Effector CD4-positive, alpha-beta T cell (primary cell): ENCODE measurements around the gene CTBP1.

ENCODE experiments used
- DNase-seq: peaks from one replicate; pipeline ENCODE4 v3.0.0-alpha.2; 2020

The CTBP1 gene

DNA sequence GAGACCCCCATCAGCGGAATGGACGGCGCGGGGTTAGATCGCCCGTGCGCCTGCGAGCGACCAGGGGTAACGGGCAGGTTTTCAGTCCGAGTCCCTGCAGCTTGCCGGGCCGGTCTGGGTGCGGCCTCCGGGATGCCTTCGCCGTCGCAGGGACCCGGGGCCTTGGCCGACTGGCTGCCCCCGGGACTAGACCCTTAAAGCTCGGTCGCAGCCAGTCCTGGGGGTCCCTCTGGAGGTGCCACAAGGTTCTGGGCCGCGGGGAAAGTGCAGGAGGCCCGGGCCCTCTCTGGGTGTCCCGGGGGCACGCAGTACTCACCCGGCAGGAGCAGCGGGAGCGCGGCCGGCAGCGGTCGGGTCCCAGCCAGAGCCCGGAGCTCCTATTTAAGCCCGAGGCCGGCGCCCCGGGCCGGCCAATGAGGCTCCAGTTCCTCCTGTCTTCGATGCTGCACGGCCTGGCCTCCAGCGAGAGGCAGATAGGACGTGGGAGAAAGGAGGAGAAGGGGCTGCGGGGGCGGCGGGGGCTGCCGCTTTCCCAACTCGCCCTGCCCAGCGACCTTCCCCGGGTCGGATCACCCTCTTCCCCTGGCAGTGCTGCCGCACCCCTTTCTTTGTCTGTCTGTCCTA, 76.6 kb downstream of the CTBP1 start, which contains the start of gene SPON2:
Gene SPON2, minus strand, starts transcription at position 356 of the 624 bp plus-strand sequence.
- no peak for DNase-seq

DNA sequence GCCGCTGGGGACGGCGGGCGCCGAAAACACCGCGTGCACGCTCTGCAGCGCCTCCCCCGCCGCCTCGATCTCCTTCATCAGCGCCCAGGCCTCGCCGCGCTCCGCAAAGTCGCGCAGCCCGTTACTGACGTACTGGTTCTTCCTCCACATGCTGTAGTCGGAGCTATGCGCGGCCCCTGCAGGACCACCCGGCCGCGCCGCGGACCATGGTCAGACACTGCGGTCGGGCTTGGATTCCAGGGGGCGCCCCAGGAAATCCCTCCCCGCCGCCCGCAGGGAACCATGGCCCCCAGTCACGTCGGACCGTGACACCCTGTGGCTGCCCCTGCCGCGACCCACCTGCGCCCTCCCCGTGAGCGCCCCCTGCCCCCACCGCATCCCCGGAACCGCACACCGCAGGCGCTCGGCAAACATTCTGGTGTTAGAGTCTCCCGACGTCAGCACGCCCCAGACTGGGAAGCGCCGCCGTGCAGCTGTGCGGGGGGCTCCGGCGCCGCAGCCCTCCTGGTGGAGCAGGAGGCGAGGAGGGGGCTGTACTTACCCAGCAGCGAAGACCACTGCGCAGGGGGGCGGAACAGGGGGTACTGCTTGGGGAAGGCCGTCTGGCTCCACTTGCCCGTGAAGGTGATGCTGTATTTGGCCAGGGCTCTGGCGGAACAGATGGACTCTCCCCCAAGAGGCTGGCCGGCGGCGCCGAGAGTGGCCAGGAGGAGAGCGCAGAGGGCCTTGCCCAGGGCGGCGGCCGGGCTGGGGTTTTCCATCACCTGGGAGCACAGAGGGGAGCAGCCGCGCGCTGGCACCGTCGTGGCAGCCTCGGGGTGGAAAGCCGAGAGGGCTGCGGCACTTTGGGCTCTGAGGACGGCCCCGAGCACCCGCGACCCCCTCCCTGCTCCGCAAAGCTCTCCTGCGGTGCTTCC, 77.4 kb downstream of the CTBP1 start:
- peak; percentile 50 for DNase-seq

DNA sequence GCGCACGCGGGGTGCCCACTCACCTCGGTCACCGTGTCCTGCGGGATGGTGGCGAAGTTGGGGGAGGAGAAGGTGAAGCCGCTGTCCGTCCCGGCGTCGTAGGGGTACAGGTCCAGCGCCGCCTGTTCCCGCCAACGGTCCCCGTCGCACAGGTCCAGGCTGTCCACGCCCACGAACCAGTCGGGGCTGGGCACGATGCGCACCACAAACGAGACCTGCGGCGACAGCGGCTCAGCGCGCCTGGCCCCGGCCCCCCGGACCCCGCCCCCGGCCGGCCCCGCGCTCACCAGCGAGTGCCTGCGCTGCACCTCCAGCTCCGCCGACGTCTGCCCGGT, 78.0 kb downstream of the CTBP1 start:
- DNase-seq = no peak

DNA sequence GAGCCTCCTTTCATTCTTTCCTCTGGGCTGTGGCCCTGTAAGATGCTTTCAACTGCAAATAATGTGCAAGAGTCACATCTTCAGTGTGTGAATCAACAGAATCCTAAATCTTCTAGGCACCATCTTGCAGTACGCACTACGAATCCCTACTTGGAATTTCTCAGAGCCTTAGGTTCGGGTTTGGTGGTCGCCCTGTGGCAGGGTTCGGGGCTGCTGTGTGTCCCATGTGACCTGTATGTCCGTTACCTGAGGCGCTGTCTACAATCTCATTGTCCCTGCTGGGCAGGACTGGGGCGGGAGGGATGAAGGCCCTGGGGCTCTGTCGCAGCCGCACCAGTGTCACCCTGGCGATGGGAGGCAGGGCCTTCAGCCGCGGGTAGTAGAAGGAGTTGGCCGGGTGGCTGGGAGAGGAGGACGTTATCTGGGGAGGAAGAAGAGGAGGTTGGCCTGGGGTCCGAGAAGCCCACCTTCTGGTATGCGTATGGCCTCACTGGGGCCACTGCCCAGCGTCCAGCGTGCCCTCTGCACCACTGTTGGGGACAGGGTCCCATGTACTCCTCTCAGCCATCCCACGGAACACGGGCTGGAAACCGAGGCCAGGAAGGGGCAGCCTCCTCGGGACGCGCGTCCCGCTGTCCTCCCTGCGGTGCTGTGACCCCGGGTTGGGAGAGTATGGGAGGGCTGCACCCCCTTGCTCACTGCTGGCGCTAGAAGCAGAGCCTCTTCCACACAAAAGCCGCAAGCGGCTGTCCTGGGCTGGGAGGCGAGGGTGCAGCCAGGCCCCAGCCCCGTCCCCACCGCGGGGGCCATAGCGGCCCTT, 78.6 kb downstream of the CTBP1 start:
- DNase-seq = no peak

DNA sequence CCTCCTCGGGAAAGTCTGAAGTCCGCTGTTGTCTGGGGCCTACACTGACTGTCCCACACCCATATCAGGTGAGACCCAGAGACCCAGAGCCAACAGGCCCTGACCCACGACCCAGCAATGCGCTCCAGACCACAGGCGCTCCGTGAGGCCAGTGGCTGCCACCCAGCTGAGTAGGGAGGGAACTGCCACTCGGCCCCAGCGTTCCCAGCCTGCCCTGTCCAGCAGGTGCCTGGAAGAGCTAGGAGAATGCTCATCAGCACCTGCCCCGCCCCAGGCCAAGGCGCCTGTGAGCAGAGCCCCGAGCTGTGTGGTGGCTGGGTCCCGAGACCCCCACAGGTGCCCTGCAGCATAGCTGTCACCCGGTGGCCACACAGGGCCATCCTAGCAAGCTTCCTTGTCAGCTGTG, 79.2 kb downstream of the CTBP1 start:
- no peak for DNase-seq

DNA sequence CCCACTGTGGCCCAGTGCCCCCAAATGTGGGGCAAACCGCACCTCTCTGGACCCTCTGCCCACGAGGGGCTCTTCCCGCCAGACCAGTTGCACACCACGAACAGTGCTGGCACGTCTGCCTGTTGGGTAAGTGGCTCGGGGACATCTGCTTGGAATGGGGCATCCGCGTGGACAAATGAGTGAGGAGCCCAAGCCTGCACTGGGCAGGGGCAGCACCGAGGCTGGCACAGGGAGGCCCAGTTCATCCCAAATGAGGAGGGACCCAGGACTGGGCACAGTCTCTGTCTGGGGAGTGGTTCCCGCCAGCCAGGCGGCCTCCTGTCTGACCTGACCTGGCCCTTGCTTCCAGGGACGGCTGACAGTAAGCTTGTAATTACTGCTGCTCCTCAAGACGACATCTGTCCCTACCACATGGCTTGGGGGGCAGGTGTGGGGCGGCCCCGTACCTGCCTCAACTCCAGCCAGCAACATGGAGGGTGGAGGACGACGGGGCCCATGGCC, 79.7 kb downstream of the CTBP1 start:
- no peak for DNase-seq

DNA sequence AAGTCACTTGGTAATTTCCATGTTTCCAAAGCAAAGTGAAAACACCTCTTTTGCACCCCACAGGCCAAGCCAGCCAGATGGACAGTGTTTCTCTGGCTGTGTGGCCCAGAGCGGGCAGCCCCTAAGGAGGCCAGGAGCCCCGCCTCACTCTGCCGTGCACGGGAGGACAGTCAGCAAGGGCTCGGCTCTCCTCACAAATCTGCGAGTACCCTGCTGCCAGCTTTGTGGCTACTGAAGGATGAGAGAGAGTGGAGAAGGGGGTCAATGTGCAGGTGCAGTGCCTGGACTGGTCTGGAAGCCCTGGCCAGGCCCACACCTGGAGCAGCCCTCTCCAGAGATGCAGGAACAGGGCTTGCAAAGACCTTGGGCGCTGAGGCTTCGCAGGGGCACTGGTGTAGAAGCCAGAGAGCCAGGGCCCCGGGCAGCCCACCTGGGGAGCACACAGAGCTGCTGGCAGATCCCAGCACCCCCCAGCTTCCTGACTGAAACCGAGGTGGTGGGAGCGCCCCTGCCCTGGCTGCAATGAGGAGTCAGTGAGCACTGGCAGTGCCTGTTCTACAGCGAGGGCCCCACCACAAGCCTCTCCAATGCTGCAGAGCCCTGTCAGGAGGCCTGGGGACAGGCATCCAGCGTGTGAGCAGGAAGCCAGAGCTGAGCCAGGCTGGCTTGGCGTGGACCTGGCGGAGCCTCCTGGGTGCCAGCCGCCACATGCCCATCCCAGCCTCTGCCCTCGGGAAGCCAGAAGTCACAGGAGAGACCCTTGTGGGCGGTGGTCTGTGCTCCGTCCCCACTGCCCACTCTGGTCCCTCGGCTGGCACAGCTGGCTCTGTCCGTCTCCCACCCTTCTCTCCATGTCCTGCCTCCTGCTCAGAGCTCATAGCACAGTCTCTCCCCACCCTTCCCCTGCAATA, 80.5 kb downstream of the CTBP1 start:
- DNase-seq = no peak

DNA sequence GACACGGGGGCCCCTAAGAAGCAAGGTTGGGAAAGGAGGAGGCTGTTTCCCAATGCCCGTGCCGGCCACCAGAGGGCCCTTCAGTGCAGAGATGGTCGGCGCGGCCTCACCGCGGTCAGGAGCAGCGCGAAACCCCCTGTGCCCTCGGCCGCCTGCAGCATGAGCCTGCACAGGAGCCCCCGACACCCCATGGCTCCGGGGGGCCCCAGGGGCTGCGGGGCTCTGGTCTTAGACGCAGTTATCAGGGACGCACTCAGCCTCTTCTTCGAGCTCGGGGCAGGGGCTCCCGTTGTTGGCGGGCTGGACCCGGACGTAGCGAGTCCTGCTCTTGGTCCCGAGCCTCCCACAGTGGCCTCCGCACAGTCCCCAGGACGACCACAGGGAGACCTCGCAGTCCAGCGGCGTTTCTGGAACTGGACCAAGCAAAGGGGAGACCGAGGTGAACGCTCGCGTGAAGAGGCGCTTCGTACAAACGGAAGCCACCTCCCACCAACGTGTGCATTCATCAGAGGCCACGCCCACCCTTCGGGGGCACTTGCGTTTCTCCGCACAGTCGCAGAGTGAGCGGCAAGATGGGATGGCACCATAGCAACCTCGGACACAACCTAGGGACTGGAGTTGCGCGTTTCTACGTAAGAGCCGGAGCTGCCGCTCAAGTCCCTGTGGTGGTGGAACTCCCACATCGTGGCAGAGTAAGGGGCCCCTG, 81.5 kb downstream of the CTBP1 start:
- peak; percentile 82 for DNase-seq

DNA sequence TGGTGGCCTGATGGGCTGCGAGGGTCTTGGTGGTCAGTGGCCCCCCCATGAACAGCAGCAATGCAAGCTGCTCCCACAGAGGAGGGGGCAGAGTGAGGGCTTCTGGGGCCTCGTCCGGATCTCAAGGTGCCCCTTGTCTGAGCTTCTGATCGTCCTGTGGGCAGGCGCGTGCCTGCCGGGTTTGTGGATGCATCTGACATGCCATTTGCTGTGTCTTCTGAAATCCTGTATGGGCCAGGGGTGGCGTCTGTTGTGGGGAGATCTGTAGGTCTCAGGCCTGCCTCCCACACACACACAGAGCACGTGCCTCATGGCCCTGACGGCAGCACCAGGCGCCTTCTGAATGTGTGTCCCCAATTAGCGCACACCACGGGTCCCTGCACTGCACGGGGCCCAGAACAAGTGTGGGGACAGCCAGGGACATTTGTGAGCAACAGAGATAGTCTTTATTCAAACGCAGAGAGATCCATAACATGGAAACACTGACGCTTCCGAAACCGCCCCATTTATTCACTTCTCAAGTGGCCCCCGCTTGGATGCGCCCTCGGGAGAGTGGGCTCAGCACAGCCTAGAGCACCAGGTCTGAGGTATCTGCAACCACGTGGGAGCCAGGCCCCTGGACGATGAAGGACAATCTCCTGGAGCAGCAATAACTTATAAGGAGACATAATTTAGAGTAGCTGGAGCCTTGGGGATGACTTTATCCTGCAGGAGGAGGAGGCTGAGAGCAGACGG, 82.3 kb downstream of the CTBP1 start:
- no peak for DNase-seq

DNA sequence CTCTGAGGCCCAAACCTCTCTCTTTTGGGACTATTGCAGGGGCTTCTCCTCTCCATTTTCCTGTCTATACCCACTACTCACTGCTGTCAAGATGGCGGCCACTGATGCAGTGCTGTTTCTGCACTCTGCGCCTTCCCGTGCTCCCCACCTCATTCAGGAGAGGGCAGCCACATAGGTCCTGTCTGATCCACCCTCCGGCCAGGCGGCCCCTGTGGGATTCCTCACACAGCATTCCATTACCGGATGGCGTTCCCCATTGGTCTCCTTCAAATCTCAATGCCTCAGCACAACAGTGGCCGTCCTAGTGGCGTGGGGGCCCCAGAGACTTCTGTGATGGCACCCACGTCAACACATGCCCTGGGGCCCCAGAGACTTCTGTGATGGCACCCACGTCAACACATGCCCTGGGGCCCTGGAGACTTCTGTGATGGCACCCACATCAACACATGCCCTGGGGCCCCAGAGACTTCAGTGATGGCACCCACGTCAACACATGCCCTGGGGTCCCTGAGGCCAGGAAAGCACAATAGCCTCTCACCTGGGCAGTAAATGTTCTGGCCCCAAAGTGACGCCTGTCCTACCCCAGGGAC, 83.9 kb downstream of the CTBP1 start:
- no peak for DNase-seq

DNA sequence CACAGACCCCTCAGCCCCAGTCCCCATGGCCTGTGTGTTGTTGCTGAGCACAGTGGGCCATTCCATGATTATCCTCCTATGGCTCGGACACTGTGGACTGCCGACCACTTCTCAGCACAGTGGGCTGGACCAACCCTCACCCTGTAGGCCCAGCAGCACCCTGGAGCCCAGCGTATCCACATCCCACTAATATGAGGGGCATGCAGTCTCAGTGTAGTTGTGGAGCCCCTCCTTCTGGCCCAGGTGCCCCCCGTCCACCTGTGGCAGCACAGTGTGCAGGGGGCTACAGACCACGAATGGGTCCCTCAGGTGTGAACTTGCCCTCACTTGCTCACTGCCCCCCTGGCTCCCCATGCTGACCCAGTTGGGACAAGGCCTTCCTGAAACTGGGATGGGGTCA, 84.5 kb downstream of the CTBP1 start:
- no peak for DNase-seq

DNA sequence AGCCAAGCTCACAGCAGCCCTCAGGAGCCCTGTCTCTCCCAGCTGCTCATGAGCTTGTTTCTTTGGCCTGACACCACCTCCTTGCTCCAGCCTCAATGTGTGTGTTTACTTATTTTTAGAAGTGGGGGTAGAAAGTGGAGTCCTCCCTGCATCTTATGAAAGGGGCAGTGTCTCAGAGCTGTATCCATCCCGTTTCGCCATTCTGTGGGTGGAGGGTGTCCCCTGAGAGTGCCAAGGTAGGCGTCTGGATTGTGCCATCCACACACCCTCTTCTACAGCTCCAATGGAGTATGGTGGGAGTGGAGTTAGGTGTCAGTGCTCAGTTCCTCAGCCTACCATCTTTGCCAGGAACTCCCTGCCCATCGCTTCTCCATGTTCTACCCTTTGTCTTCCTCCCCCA, 84.9 kb downstream of the CTBP1 start:
- DNase-seq = no peak
